Spinal cord (tissue), 10 donors: Measurements from ENCODE around the gene F2R. TPM values are rescaled to one million over a fixed set of nuclear protein-coding genes. Genes with fewer than 3 reads are reported as not detected.
"Not testable (repeated sequence)": the region's sequence is repeated elsewhere in the genome, so short reads cannot be mapped to it uniquely, and the experiment has no call there.

ENCODE experiments used
- DNase-seq, 6 donors: peaks; one replicate each; pipeline versions ENCODE4 v3.0.0 to v3.0.0-alpha.2; 2013 to 2015; ENCODE audit warnings: low spot score in 6 of 6, low read depth in 4 of 6
- H3K27ac ChIP-seq: one replicate; pipeline ENCODE4 v1.5.1; 2013; ENCODE audit warnings: low read depth, low read length, control low read depth
- H3K27me3 ChIP-seq: one replicate; pipeline ENCODE4 v1.6.1; 2013; ENCODE audit warnings: low read length; ENCODE audit not compliant: control insufficient read depth, insufficient read depth
- H3K36me3 ChIP-seq: one replicate; pipeline ENCODE4 v1.6.1; 2013; ENCODE audit warnings: low read length; ENCODE audit not compliant: control insufficient read depth, insufficient read depth
- H3K4me1 ChIP-seq: one replicate; pipeline ENCODE4 v1.6.1; 2013; ENCODE audit warnings: low read length; ENCODE audit not compliant: control insufficient read depth, insufficient read depth
- H3K4me3 ChIP-seq: one replicate; pipeline ENCODE4 v1.5.1; 2013; ENCODE audit warnings: low read depth, low read length, control low read depth
- H3K9me3 ChIP-seq: one replicate; pipeline ENCODE4 v1.6.1; 2013; ENCODE audit warnings: low read length; ENCODE audit not compliant: control insufficient read depth, insufficient read depth
- WGBS: methylation state at CpG from one replicate; pipeline ENCODE4 v1.1.5; 2013; ENCODE audit warnings: missing lambda C conversion rate; ENCODE audit not compliant: insufficient coverage; 5-methylcytosine and 5-hydroxymethylcytosine counted together
- polyA plus RNA-seq, 2 donors: library from polyadenylated mRNA; unstranded; fragments of 120-200 nt; gene quantifications; one replicate each; pipeline ENCODE4 v1.2.1, GENCODE V29; 2013; ENCODE audit not compliant: insufficient read length in 2 of 2
- total RNA-seq, 2 donors: library from RNA; depleted of rRNA in 1 of 2; stranded (reverse); fragments of 120-200 nt in 1 of 2; fragments of >200 nt in 1 of 2; gene quantifications; one replicate each; pipeline versions ENCODE4 v1.2.3 to v1.2.4, GENCODE V29; 2013 to 2014
- donor health status: healthy.

The F2R gene
- total and polyA plus RNA-seq, 4 donors = 18.7 to 43.5 (median 25.4) TPM

GRCh38 chr5:76728965-76729364 is 13.0 kb downstream of the F2R start:
- H3K36me3 ChIP-seq = peaks cover 6% of the 10 kb centered on the region
- H3K4me1 ChIP-seq = no peaks in the 10 kb centered on the region
- no peaks in the 10 kb centered on the region for H3K27me3 ChIP-seq
- no CpG with 5 or more reads among the region's 4 CpGs for WGBS
- H3K27ac ChIP-seq = no peak overlapping the region
- no peak overlapping the region for H3K4me3 ChIP-seq
- peaks cover 11% of the 10 kb centered on the region for H3K9me3 ChIP-seq
- no peak for DNase-seq

GRCh38 chr5:76729373-76730290 is 13.7 kb downstream of the F2R start:
- H3K4me3 ChIP-seq = no peak overlapping the region
- peaks cover 11% of the 10 kb centered on the region for H3K9me3 ChIP-seq
- no peak overlapping the region for H3K27ac ChIP-seq
- no peaks in the 10 kb centered on the region for H3K27me3 ChIP-seq
- DNase-seq = no peak
- H3K36me3 ChIP-seq = peaks cover 6% of the 10 kb centered on the region
- WGBS = no CpG with 5 or more reads among the region's 5 CpGs
- H3K4me1 ChIP-seq = no peaks in the 10 kb centered on the region

- H3K9me3 ChIP-seq = peaks cover 11% of the 10 kb centered on the region
- H3K27me3 ChIP-seq = no peaks in the 10 kb centered on the region
- H3K27ac ChIP-seq = no peak overlapping the region
- WGBS = 94% methylated on average over 15 of the region's 15 CpGs
- no peaks in the 10 kb centered on the region for H3K4me1 ChIP-seq
- H3K4me3 ChIP-seq = no peak overlapping the region
- peaks cover 6% of the 10 kb centered on the region for H3K36me3 ChIP-seq
- no peak for DNase-seq
These were observed 16.6 kb downstream of the F2R start for GRCh38 chr5:76732405-76733048.

GRCh38 chr5:76733049-76733417 is 17.1 kb downstream of the F2R start:
- 91% methylated on average over 9 of the region's 13 CpGs for WGBS
- Histone ChIP-seq H3K9me3 (peaks cover 11% of the 10 kb centered on the region), H3K4me3 (no peak overlapping the region), H3K27ac (no peak overlapping the region), H3K27me3 (no peaks in the 10 kb centered on the region), H3K4me1 (no peaks in the 10 kb centered on the region), H3K36me3 (peaks cover 6% of the 10 kb centered on the region)
- DNase-seq = no peak

- Histone ChIP-seq H3K27ac (no peak overlapping the region), H3K27me3 (no peaks in the 10 kb centered on the region), H3K9me3 (no peaks in the 10 kb centered on the region), H3K36me3 (peaks cover 6% of the 10 kb centered on the region), H3K4me3 (no peak overlapping the region), H3K4me1 (no peaks in the 10 kb centered on the region)
- DNase-seq = peak in 2 of 6 donors; percentile 11 to 42
- WGBS = 17% methylated on average over 1 of the region's 4 CpGs
These were observed 20.0 kb downstream of the F2R start for GRCh38 chr5:76735762-76736545.

- Histone ChIP-seq H3K27ac (no peak overlapping the region), H3K36me3 (peaks cover 6% of the 10 kb centered on the region), H3K4me1 (no peaks in the 10 kb centered on the region), H3K9me3 (no peaks in the 10 kb centered on the region), H3K27me3 (no peaks in the 10 kb centered on the region), H3K4me3 (no peak overlapping the region)
- 78% methylated on average over 5 of the region's 6 CpGs for WGBS
- no peak for DNase-seq
These were observed 21.0 kb downstream of the F2R start for GRCh38 chr5:76736679-76737556.

GRCh38 chr5:76737846-76738245 is 21.9 kb downstream of the F2R start:
- H3K9me3 ChIP-seq = no peaks in the 10 kb centered on the region
- H3K36me3 ChIP-seq = peaks cover 4% of the 10 kb centered on the region
- no peak overlapping the region for H3K4me3 ChIP-seq
- H3K27ac ChIP-seq = no peak overlapping the region
- WGBS = 91% methylated on average over 5 of the region's 5 CpGs
- DNase-seq = no peak
- no peaks in the 10 kb centered on the region for H3K4me1 ChIP-seq
- H3K27me3 ChIP-seq = no peaks in the 10 kb centered on the region

- not testable (repeated sequence) for DNase-seq, H3K4me1 ChIP-seq, H3K27me3 ChIP-seq, H3K27ac ChIP-seq, H3K9me3 ChIP-seq, H3K36me3 ChIP-seq, H3K4me3 ChIP-seq
- no CpG with 5 or more reads among the region's 4 CpGs for WGBS
These were observed 25.6 kb downstream of the F2R start for GRCh38 chr5:76741506-76741905.

GRCh38 chr5:76742583-76742982 is 26.7 kb downstream of the F2R start:
- H3K4me3 ChIP-seq = no peak overlapping the region
- H3K36me3 ChIP-seq = no peaks in the 10 kb centered on the region
- 100% methylated on average over 3 of the region's 4 CpGs for WGBS
- DNase-seq = no peak
- H3K9me3 ChIP-seq = no peaks in the 10 kb centered on the region
- no peaks in the 10 kb centered on the region for H3K4me1 ChIP-seq
- no peaks in the 10 kb centered on the region for H3K27me3 ChIP-seq
- H3K27ac ChIP-seq = no peak overlapping the region
